Measurements from ENCODE around the gene MAP3K20.
"Not testable (repeated sequence)": the region's sequence is repeated elsewhere in the genome, so short reads cannot be mapped to it uniquely, and the experiment has no call there.

The MAP3K20 gene

GRCh38 chr2:173249661-173250641 is 174.3 kb downstream of the MAP3K20 start:
- DNase-seq (ENCODE audit: low read depth, low spot score), result no peak
- H3K27ac ChIP-seq, result no peak overlapping the region

- no peak for DNase-seq (ENCODE audit: low read depth, low spot score)
- no peak overlapping the region for H3K27ac ChIP-seq
Observed at GRCh38 chr2:173251225-173251624, 175.6 kb downstream of the MAP3K20 start.

GRCh38 chr2:173252581-173252980 is 176.9 kb downstream of the MAP3K20 start:
- DNase-seq (ENCODE audit: low read depth, low spot score), result no peak
- no peak overlapping the region for H3K27ac ChIP-seq

GRCh38 chr2:173254659-173255058 is 179.0 kb downstream of the MAP3K20 start:
- DNase-seq (ENCODE audit: low read depth, low spot score), result peak; percentile 49

GRCh38 chr2:173258701-173259100 is 183.1 kb downstream of the MAP3K20 start:
- no peak overlapping the region for H3K27ac ChIP-seq
- DNase-seq (ENCODE audit: low read depth, low spot score), result no peak

More at GRCh38 chr2:173254659-173255058, 179.0 kb downstream of the MAP3K20 start:
- no peak overlapping the region for H3K27ac ChIP-seq

GRCh38 chr2:173262356-173262755 is 186.7 kb downstream of the MAP3K20 start:
- not testable (repeated sequence) for H3K27ac ChIP-seq; DNase-seq (ENCODE audit: low read depth, low spot score)

- H3K27ac ChIP-seq, result no peak overlapping the region
- no peak for DNase-seq (ENCODE audit: low read depth, low spot score)
Observed at GRCh38 chr2:173264151-173264550, 188.5 kb downstream of the MAP3K20 start.

GRCh38 chr2:173264603-173265366 is 189.1 kb downstream of the MAP3K20 start:
- no peak for DNase-seq (ENCODE audit: low read depth, low spot score)
- H3K27ac ChIP-seq, result no peak overlapping the region

- no peak for DNase-seq (ENCODE audit: low read depth, low spot score)
- H3K27ac ChIP-seq, result no peak overlapping the region
Observed at GRCh38 chr2:173271135-173271534, 195.5 kb downstream of the MAP3K20 start.

GRCh38 chr2:173271825-173272224 is 196.2 kb downstream of the MAP3K20 start:
- no peak overlapping the region for H3K27ac ChIP-seq
- DNase-seq (ENCODE audit: low read depth, low spot score), result peak; percentile 45

- DNase-seq (ENCODE audit: low read depth, low spot score), result no peak
Observed at GRCh38 chr2:173272849-173273248, 197.2 kb downstream of the MAP3K20 start.

GRCh38 chr2:173278794-173279526 is 203.3 kb downstream of the MAP3K20 start:
- DNase-seq (ENCODE audit: low read depth, low spot score), result no peak
- H3K27ac ChIP-seq, result no peak overlapping the region

More at GRCh38 chr2:173272849-173273248, 197.2 kb downstream of the MAP3K20 start:
- no peak overlapping the region for H3K27ac ChIP-seq

- no peak overlapping the region for H3K27ac ChIP-seq
- DNase-seq (ENCODE audit: low read depth, low spot score), result no peak
Observed at GRCh38 chr2:173279527-173279868, 203.9 kb downstream of the MAP3K20 start.

GRCh38 chr2:173280853-173281252 is 205.2 kb downstream of the MAP3K20 start:
- DNase-seq (ENCODE audit: low read depth, low spot score), result no peak
- H3K27ac ChIP-seq, result no peak overlapping the region

GRCh38 chr2:173281898-173282297 is 206.3 kb downstream of the MAP3K20 start:
- DNase-seq (ENCODE audit: low read depth, low spot score); H3K27ac ChIP-seq: not testable (repeated sequence)

GRCh38 chr2:173282795-173283545 is 207.3 kb downstream of the MAP3K20 start:
- DNase-seq (ENCODE audit: low read depth, low spot score), result peak; percentile 41
- H3K27ac ChIP-seq, result peak overlapping the region; percentile 8

- no peak for DNase-seq (ENCODE audit: low read depth, low spot score)
- no peak overlapping the region for H3K27ac ChIP-seq
Observed at GRCh38 chr2:173286153-173286809, 210.6 kb downstream of the MAP3K20 start.

- no peak overlapping the region for H3K27ac ChIP-seq
- no peak for DNase-seq (ENCODE audit: low read depth, low spot score)
Observed at GRCh38 chr2:173287594-173287993, 211.9 kb downstream of the MAP3K20 start.

- H3K27ac ChIP-seq, result no peak overlapping the region
Observed at GRCh38 chr2:173288561-173288960, 212.9 kb downstream of the MAP3K20 start.

More at GRCh38 chr2:173288561-173288960, 212.9 kb downstream of the MAP3K20 start:
- peak; percentile 75 for DNase-seq (ENCODE audit: low read depth, low spot score)

Measured in epithelial cell of prostate (primary cell).